OCI-LY3 (cell line): Measurements from ENCODE around the gene WDFY4.

Source experiments
- H2AFZ ChIP-seq: fragments of 200-600, 300-600 bp; shearing (Covaris generic); 2 replicates; pipeline ENCODE4 v1.6.0; 2014; ENCODE audit warnings: antibody characterized with exemption, low read depth, low read length
- H3K27ac ChIP-seq: fragments of 200-600, 300-600 bp; sonication (generic); 2 replicates; pipeline ENCODE4 v1.5.1; 2014; ENCODE audit warnings: mild to moderate bottlenecking, low read length, moderate library complexity, mixed read lengths
- H3K27me3 ChIP-seq: fragments of 200-600, 300-600 bp; sonication (generic); 2 replicates; pipeline ENCODE4 v1.6.1; 2014; ENCODE audit warnings: low read depth, low read length, mixed read lengths
- H3K36me3 ChIP-seq: fragments of 200-600, 300-600 bp; sonication (generic); replicated peaks from 2 replicates; pipeline ENCODE3; 2014; ENCODE audit warnings: low read depth, low read length, mixed read lengths
- H3K4me1 ChIP-seq: fragments of 300-600, 200-600 bp; sonication (generic); 2 replicates; pipeline ENCODE4 v1.6.1; 2014; ENCODE audit warnings: low read length, mixed read lengths
- H3K4me2 ChIP-seq: fragments of 200-600, 300-600 bp; sonication (generic); 2 replicates; pipeline ENCODE4 v1.6.1; 2014; ENCODE audit warnings: low read length, mixed read lengths
- H3K4me3 ChIP-seq: fragments of 300-600, 200-600 bp; sonication (generic); 2 replicates; pipeline ENCODE4 v1.5.1; 2014; ENCODE audit warnings: antibody characterized with exemption, mild to moderate bottlenecking, low read length, moderate library complexity
- H3K79me2 ChIP-seq: fragments of 300-600, 200-600 bp; shearing (Covaris generic); 2 replicates; pipeline ENCODE4 v1.6.1; 2014; ENCODE audit warnings: mild to moderate bottlenecking, low read length, mixed read lengths
- H3K9ac ChIP-seq: fragments of 300-600, 200-600 bp; shearing (Covaris generic); 2 replicates; pipeline ENCODE4 v1.6.0; 2014; ENCODE audit warnings: mild to moderate bottlenecking, low read length, moderate library complexity
- H3K9me3 ChIP-seq: fragments of 200-600, 300-600 bp; shearing (Covaris generic); 2 replicates; pipeline ENCODE4 v1.6.1; 2014; ENCODE audit warnings: low read length, mixed read lengths; ENCODE audit not compliant: insufficient read depth
- H4K20me1 ChIP-seq: fragments of 200-600, 300-600 bp; sonication (generic); 2 replicates; pipeline ENCODE4 v1.6.1; 2016; ENCODE audit warnings: low read length, mixed read lengths; ENCODE audit not compliant: insufficient read depth
- EZH2phosphoT487 ChIP-seq: fragments of 200-600 bp; shearing (Covaris generic); IDR thresholded peaks from 2 replicates; pipeline ENCODE4 v1.6.1; 2018; ENCODE audit warnings: antibody characterized with exemption, mixed run types, low read depth
- TF ChIP-seq, protein P1 (sequence below): fragments of 200-600, 300-600 bp; sonication (generic); IDR thresholded peaks from 2 replicates; pipeline ENCODE4 v1.5.1; 2014; ENCODE audit warnings: antibody characterized with exemption, low read length, low read depth

The WDFY4 gene

DNA sequence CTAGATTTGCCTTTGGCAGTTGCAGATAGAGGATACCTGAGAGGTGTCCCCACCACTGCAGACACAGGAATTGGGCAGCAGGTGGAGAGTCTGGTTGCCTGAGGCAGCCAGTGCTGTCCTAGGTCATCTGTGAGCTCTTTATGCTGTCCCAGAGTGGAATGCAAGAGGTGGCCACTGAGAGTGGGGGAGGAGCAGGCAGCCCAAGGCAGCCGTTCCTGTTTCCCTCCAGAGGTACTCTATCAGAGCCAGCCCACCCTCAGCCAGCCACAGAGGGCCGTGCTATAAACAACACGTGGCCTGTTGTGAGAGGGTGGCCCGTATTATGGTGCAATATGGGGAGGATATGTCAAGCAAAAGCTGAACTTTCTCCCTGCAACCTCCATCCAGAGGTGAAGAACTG, 246.5 kb downstream of the WDFY4 start:
- Histone ChIP-seq H3K9me3 (no peaks in the 10 kb centered on the region), H3K36me3 (peaks cover 3% of the 10 kb centered on the region), H3K9ac (no peak overlapping the region), H3K27me3 (no peaks in the 10 kb centered on the region), H3K4me3 (no peak overlapping the region), H3K4me1 (no peaks in the 10 kb centered on the region), H3K27ac (no peak overlapping the region), H4K20me1 (no peaks in the 10 kb centered on the region), H2AFZ (no peak overlapping the region), H3K79me2 (no peaks in the 10 kb centered on the region), H3K4me2 (no peak overlapping the region)
- TF ChIP-seq, protein P1, sequence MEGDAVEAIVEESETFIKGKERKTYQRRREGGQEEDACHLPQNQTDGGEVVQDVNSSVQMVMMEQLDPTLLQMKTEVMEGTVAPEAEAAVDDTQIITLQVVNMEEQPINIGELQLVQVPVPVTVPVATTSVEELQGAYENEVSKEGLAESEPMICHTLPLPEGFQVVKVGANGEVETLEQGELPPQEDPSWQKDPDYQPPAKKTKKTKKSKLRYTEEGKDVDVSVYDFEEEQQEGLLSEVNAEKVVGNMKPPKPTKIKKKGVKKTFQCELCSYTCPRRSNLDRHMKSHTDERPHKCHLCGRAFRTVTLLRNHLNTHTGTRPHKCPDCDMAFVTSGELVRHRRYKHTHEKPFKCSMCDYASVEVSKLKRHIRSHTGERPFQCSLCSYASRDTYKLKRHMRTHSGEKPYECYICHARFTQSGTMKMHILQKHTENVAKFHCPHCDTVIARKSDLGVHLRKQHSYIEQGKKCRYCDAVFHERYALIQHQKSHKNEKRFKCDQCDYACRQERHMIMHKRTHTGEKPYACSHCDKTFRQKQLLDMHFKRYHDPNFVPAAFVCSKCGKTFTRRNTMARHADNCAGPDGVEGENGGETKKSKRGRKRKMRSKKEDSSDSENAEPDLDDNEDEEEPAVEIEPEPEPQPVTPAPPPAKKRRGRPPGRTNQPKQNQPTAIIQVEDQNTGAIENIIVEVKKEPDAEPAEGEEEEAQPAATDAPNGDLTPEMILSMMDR = no peak
- no peak for TF ChIP-seq EZH2phosphoT487

DNA sequence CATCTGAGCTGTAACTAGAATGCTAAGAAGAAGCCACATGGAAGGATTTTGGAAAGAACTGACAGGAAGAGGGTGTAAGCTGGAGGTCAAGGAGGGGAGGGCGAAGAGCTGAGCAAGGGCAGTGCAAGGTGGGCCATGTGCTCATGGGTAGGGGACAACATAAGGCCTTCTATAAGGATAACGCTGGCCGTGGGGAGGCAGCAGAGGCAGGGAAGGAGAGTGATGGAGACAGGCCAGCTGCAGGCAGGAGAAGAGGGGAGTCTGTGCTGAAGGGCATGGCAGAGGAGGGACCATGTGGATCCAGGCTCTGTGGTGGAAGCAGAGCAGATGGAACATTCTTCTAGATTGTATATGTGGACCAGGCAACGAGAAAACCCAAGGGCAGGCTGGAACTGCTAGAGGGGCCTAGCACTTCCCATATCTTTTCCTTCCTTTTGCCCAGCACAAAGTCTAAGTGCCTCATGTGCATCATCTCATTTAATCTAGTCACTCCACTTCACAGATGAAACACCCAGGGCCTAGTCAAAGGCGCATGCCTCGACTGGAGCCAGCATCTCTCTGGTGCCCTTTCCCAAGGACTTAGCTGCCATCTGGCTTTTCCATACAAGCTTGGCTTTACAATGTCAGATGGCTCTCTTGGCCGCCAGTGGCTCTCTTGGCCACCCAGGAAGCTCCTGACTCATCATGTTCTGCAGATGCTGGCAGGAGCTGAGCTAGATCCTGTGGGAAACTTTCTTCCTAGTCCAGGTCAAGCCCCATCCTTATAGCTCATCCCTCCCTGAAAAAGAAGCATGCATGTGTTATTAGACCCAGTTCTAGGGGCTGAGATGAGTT, 248.4 kb downstream of the WDFY4 start:
- no peak overlapping the region for H3K27ac ChIP-seq
- H3K27me3 ChIP-seq = no peaks in the 10 kb centered on the region
- H4K20me1 ChIP-seq = no peaks in the 10 kb centered on the region
- no peak overlapping the region for H3K4me3 ChIP-seq
- TF ChIP-seq EZH2phosphoT487 = no peak
- TF ChIP-seq, protein P1 = no peak
- H3K4me1 ChIP-seq = no peaks in the 10 kb centered on the region
- H3K79me2 ChIP-seq = no peaks in the 10 kb centered on the region
- no peak overlapping the region for H3K9ac ChIP-seq
- no peak overlapping the region for H2AFZ ChIP-seq
- no peaks in the 10 kb centered on the region for H3K9me3 ChIP-seq
- no peak overlapping the region for H3K4me2 ChIP-seq
- peaks cover 3% of the 10 kb centered on the region for H3K36me3 ChIP-seq

DNA sequence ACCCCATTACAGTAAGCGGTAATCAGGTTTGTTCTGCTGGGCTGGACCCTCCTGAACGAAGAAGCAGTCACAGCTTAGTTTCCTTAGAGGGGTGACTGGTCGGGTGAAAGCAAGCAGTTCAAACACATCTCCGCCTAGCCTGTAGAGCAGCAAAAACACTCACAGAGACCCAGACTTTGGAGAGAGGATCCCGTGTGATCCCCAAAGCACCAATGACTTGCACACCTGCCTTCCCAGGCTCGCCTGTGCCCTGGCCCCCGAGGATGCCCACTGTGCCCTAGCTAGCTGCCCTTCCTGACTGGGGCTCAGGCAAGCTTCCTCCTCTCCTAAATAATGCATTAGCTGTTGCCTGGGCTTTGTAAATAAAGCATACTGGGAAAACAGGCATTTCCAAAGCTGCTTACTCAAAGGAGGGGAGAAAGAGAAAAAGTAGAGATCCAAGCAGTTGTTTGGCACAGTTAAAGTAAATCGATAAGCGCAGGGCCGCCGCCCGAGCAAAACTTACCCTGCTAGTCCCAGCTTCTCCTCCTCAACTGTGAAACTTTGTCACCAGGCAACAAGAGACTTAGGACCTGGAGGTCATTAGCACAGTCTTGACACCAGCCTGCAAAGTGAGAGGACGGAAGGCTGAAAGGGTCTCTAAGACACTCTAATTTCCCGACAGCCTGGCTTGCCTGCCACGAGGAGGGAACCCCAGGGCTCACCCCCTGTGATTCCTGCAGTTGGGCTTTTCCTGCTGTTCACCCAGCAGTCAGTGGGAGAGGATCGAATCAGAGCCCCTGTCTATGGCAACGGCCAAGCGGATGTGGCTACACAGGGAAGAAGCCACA, 250.2 kb downstream of the WDFY4 start:
- H3K9me3 ChIP-seq = no peaks in the 10 kb centered on the region
- peaks cover 3% of the 10 kb centered on the region for H3K36me3 ChIP-seq
- H3K4me1 ChIP-seq = no peaks in the 10 kb centered on the region
- no peak overlapping the region for H2AFZ ChIP-seq
- H3K27me3 ChIP-seq = no peaks in the 10 kb centered on the region
- H4K20me1 ChIP-seq = no peaks in the 10 kb centered on the region
- H3K79me2 ChIP-seq = no peaks in the 10 kb centered on the region
- no peak overlapping the region for H3K9ac ChIP-seq
- H3K4me3 ChIP-seq = no peak overlapping the region
- H3K27ac ChIP-seq = no peak overlapping the region
- TF ChIP-seq, protein P1 = no peak
- no peak for TF ChIP-seq EZH2phosphoT487
- no peak overlapping the region for H3K4me2 ChIP-seq

DNA sequence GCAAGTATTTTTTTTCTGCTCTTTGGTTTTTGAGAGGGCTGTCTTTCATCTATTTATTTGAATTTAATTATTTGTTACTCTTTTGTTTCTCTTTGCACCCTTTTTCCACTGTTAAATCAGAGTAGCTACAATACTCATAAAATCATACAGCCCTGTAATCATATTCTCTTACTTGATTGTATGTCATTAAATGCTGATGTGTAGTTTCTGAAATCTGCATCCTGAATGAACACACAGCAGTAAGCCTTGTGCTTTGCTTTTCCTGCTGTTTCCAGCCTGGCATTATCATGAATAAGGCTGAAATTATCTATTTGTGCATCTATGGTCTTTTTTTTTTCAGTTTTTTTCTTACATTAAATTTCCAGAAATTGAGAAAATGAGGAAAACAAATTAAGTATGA, 250.9 kb downstream of the WDFY4 start:
- Histone ChIP-seq H4K20me1 (no peaks in the 10 kb centered on the region), H3K9me3 (no peaks in the 10 kb centered on the region), H3K9ac (no peak overlapping the region), H3K36me3 (no peaks in the 10 kb centered on the region), H3K27me3 (no peaks in the 10 kb centered on the region), H3K27ac (no peak overlapping the region), H3K79me2 (no peaks in the 10 kb centered on the region), H3K4me3 (no peak overlapping the region), H3K4me1 (no peaks in the 10 kb centered on the region), H3K4me2 (no peak overlapping the region), H2AFZ (no peak overlapping the region)
- TF ChIP-seq, protein P1 = no peak
- no peak for TF ChIP-seq EZH2phosphoT487
